GM23248 (cell line): Measurements from ENCODE around the gene PARP16. TPM values are rescaled to one million over a fixed set of nuclear protein-coding genes. Genes with fewer than 3 reads are reported as not detected.

ENCODE experiments used
- DNase-seq: peaks from one replicate; pipeline ENCODE4 v3.0.0-alpha.2; 2015
- H2AFZ ChIP-seq: fragments of 200-600 bp; sonication (generic); 2 replicates; pipeline ENCODE4 v1.6.1; 2016; ENCODE audit warnings: antibody characterized with exemption
- H3F3A ChIP-seq: fragments of 200-600 bp; sonication (generic); 2 replicates; pipeline ENCODE4 v1.6.1; 2016; ENCODE audit warnings: mild to moderate bottlenecking, antibody characterized with exemption, mixed run types; ENCODE audit not compliant: insufficient read depth
- H3K27ac ChIP-seq: fragments of 200-600 bp; sonication (generic); 2 replicates; pipeline ENCODE4 v1.5.1; 2016; ENCODE audit warnings: mild to moderate bottlenecking
- H3K27me3 ChIP-seq: fragments of 200-600 bp; sonication (generic); replicated peaks from 2 replicates; pipeline ENCODE4 v1.6.1; 2016; ENCODE audit warnings: mild to moderate bottlenecking; ENCODE audit not compliant: insufficient read depth
- H3K36me3 ChIP-seq: fragments of 200-600 bp; sonication (generic); 2 replicates; pipeline ENCODE4 v1.6.1; 2016; ENCODE audit warnings: low read depth, mild to moderate bottlenecking
- H3K4me1 ChIP-seq: fragments of 200-600 bp; sonication (generic); 2 replicates; pipeline ENCODE4 v1.6.1; 2016; ENCODE audit warnings: mild to moderate bottlenecking; ENCODE audit not compliant: insufficient read depth
- H3K4me2 ChIP-seq: fragments of 200-600 bp; sonication (generic); one replicate; pipeline ENCODE4 v1.6.1; 2016; ENCODE audit warnings: mild to moderate bottlenecking; ENCODE audit not compliant: unreplicated experiment
- H3K4me3 ChIP-seq: fragments of 200-600 bp; sonication (generic); 2 replicates; pipeline ENCODE4 v1.5.1; 2016; ENCODE audit warnings: mild to moderate bottlenecking
- H3K79me2 ChIP-seq: fragments of 200-600 bp; sonication (generic); 2 replicates; pipeline ENCODE4 v1.6.1; 2016; ENCODE audit warnings: mild to moderate bottlenecking; ENCODE audit not compliant: insufficient read depth
- H3K9ac ChIP-seq: fragments of 200-600 bp; sonication (generic); 2 replicates; pipeline ENCODE4 v1.6.1; 2016; ENCODE audit warnings: mild to moderate bottlenecking
- H3K9me2 ChIP-seq: fragments of 200-600 bp; sonication (generic); 2 replicates; pipeline ENCODE4 v1.6.1; 2016; ENCODE audit warnings: mixed run types, mild to moderate bottlenecking, moderate library complexity; ENCODE audit not compliant: insufficient read depth
- H3K9me3 ChIP-seq: fragments of 200-600 bp; sonication (generic); one replicate; pipeline ENCODE4 v1.6.1; 2017; ENCODE audit warnings: low read depth
- H4K20me1 ChIP-seq: fragments of 200-600 bp; sonication (generic); 2 replicates; pipeline ENCODE4 v1.6.0; 2016; ENCODE audit not compliant: insufficient read depth
- EZH2 ChIP-seq: fragments of 200-600 bp; sonication (generic); IDR thresholded peaks from 2 replicates; pipeline ENCODE4 v1.6.1; 2018; ENCODE audit warnings: antibody characterized with exemption, mild to moderate bottlenecking; ENCODE audit not compliant: insufficient read depth, poor library complexity, severe bottlenecking
- EZH2phosphoT487 ChIP-seq: fragments of 200-600 bp; sonication (generic); IDR thresholded peaks from 2 replicates; pipeline ENCODE4 v1.6.1; 2018; ENCODE audit warnings: antibody characterized with exemption, moderate library complexity, mild to moderate bottlenecking, low read depth; ENCODE audit not compliant: insufficient read depth
- WGBS, 2 experiments: methylation state at CpG; one replicate each; pipeline ENCODE4 v1.1.6; 2015 to 2017; ENCODE audit warnings: low lambda C conversion rate in 2 of 2, low coverage in 1 of 2; ENCODE audit errors: missing lambda C conversion rate in 2 of 2; 5-methylcytosine and 5-hydroxymethylcytosine counted together
- in situ Hi-C: fragments of 300-500 bp; cut with MboI; formaldehyde crosslinking; loops from 2 replicates; pipeline ENCODE4 v1.15.0; 2020
- polyA plus RNA-seq: library from polyadenylated mRNA; unstranded; fragments of >200 nt; fragmentation: Nextera tagmentation; extraction: Ambion mirVana; gene quantifications from 2 replicates; pipeline ENCODE4 v1.2.1, GENCODE V29; 2016
- total RNA-seq: library from RNA; depleted of rRNA; stranded (reverse); fragments of >200 nt; shearing (Covaris generic); gene quantifications from 2 replicates; pipeline ENCODE4 v1.2.3, GENCODE V29; 2014

The PARP16 gene
- total and polyA plus RNA-seq, 2 experiments from 2014 or later, result 5.6 to 7.7 TPM

GRCh38 chr15:65292938-65293518 is 6.3 kb upstream of the PARP16 start:
- Histone ChIP-seq H3K27ac (no peak overlapping the region), H3K9me2 (no peaks in the 10 kb centered on the region), H3F3A (peaks cover 18% of the 10 kb centered on the region), H3K36me3 (no peaks in the 10 kb centered on the region), H3K79me2 (no peaks in the 10 kb centered on the region), H3K27me3 (no peaks in the 10 kb centered on the region), H4K20me1 (no peaks in the 10 kb centered on the region), H3K9me3 (no peaks in the 10 kb centered on the region), H3K9ac (no peak overlapping the region), H3K4me3 (no peak overlapping the region), H3K4me2 (no peak overlapping the region), H2AFZ (no peak overlapping the region), H3K4me1 (peaks cover 5% of the 10 kb centered on the region)
- in situ Hi-C loops, result no loop called here
- WGBS, 2 experiments, result 26 to 36% methylated on average over 1 of the region's 1 CpG
- no peak for DNase-seq
- no peak for TF ChIP-seq EZH2
- TF ChIP-seq EZH2phosphoT487, result no peak

GRCh38 chr15:65290228-65290627 is 3.5 kb upstream of the PARP16 start:
- no peak overlapping the region for H3K4me3 ChIP-seq
- H3K9me2 ChIP-seq, result no peaks in the 10 kb centered on the region
- H2AFZ ChIP-seq, result no peak overlapping the region
- no peaks in the 10 kb centered on the region for H3K27me3 ChIP-seq
- no peaks in the 10 kb centered on the region for H3K36me3 ChIP-seq
- peaks cover 8% of the 10 kb centered on the region for H3K4me1 ChIP-seq
- H3K79me2 ChIP-seq, result no peaks in the 10 kb centered on the region
- H3K9me3 ChIP-seq, result no peaks in the 10 kb centered on the region
- H3K9ac ChIP-seq, result no peak overlapping the region
- no peak overlapping the region for H3K4me2 ChIP-seq
- no peak for DNase-seq
- WGBS, 2 experiments, result 69 to 77% methylated on average over 7 of the region's 7 CpGs
- no peak overlapping the region for H3K27ac ChIP-seq
- H4K20me1 ChIP-seq, result no peaks in the 10 kb centered on the region
- TF ChIP-seq EZH2phosphoT487 (no peak), EZH2 (no peak)
- in situ Hi-C loops, result no loop called here
- H3F3A ChIP-seq, result peaks cover 22% of the 10 kb centered on the region

GRCh38 chr15:65289261-65289854 is 2.7 kb upstream of the PARP16 start:
- DNase-seq, result no peak
- Histone ChIP-seq H3K79me2 (no peaks in the 10 kb centered on the region), H3K9me3 (no peaks in the 10 kb centered on the region), H3K4me3 (no peak overlapping the region), H3K27ac (no peak overlapping the region), H3K27me3 (no peaks in the 10 kb centered on the region), H2AFZ (no peak overlapping the region), H4K20me1 (no peaks in the 10 kb centered on the region), H3K4me1 (peaks cover 9% of the 10 kb centered on the region), H3F3A (peaks cover 23% of the 10 kb centered on the region), H3K4me2 (no peak overlapping the region), H3K9me2 (no peaks in the 10 kb centered on the region), H3K36me3 (no peaks in the 10 kb centered on the region), H3K9ac (no peak overlapping the region)
- TF ChIP-seq EZH2 (no peak), EZH2phosphoT487 (no peak)
- in situ Hi-C loops, result no loop called here
- 73 to 77% methylated on average over 6 to 7 of the region's 7 CpGs for WGBS, 2 experiments

GRCh38 chr15:65287520-65287855 is 805 bp upstream of the PARP16 start:
- peak overlapping the region; percentile 89 for H2AFZ ChIP-seq
- H4K20me1 ChIP-seq, result no peaks in the 10 kb centered on the region
- H3F3A ChIP-seq, result peaks cover 19% of the 10 kb centered on the region
- H3K9ac ChIP-seq, result no peak overlapping the region
- in situ Hi-C loops, result no loop called here
- no peaks in the 10 kb centered on the region for H3K27me3 ChIP-seq
- no peak overlapping the region for H3K4me3 ChIP-seq
- WGBS, 2 experiments, result 97% methylated on average over 3 of the region's 3 CpGs
- H3K79me2 ChIP-seq, result no peaks in the 10 kb centered on the region; the same call in 1 of the 2 replicates
- H3K9me3 ChIP-seq, result no peaks in the 10 kb centered on the region
- no peaks in the 10 kb centered on the region for H3K9me2 ChIP-seq
- no peak overlapping the region for H3K27ac ChIP-seq
- no peak for DNase-seq
- H3K4me1 ChIP-seq, result peaks cover 9% of the 10 kb centered on the region
- H3K4me2 ChIP-seq, result no peak overlapping the region
- H3K36me3 ChIP-seq, result no peaks in the 10 kb centered on the region
- no peak for TF ChIP-seq EZH2
- no peak for TF ChIP-seq EZH2phosphoT487
